Activated CD8-positive, alpha-beta T cell treated with anti-CD3 and anti-CD28 coated beads, Interleukin-2, amount 10 ng/mL, durations not matched to agents 7 days and 5 days (primary cell): ENCODE results near the gene TREX2. TPM values are rescaled to one million over a fixed set of nuclear protein-coding genes. Genes with fewer than 3 reads are reported as not detected.

ENCODE experiments used
- ATAC-seq: fragments of 150-1000 bp; cut with Tn5 transposase; one replicate; pipeline ENCODE4 v1.10.0; 2021; ENCODE audit warnings: moderate library complexity
- CTCF ChIA-PET: fragments of 350-600 bp; sonication (Branson Sonifier 250); formaldehyde crosslinking; loops from one replicate; lab custom pipeline; 2021; ENCODE audit warnings: antibody characterized with exemption; lab: Charles Lee
- POLR2A ChIA-PET: fragments of 350-600 bp; sonication (Branson Sonifier 250); formaldehyde crosslinking; loops from one replicate; lab custom pipeline; 2021; ENCODE audit warnings: antibody characterized with exemption; lab: Charles Lee
- DNase-seq: peaks from one replicate; pipeline ENCODE4 v3.0.0-alpha.2; 2020
- H3K27ac Mint-ChIP-seq: one replicate; pipeline ENCODE4 v1.8.0; 2021; ENCODE audit warnings: mild to moderate bottlenecking, mixed read lengths
- H3K27me3 Mint-ChIP-seq: one replicate; pipeline ENCODE4 v1.8.0; 2021; ENCODE audit warnings: low read depth, mixed read lengths
- H3K36me3 Mint-ChIP-seq: one replicate; pipeline ENCODE4 v1.8.0; 2021; ENCODE audit warnings: low read depth, mixed read lengths
- H3K4me1 Mint-ChIP-seq: one replicate; pipeline ENCODE4 v1.8.0; 2021; ENCODE audit warnings: low read depth, mixed read lengths
- H3K4me3 Mint-ChIP-seq: one replicate; pipeline ENCODE4 v1.8.0; 2021; ENCODE audit warnings: mild to moderate bottlenecking, mixed read lengths
- H3K9me3 Mint-ChIP-seq: one replicate; pipeline ENCODE4 v1.8.0; 2022; ENCODE audit warnings: mixed read lengths; ENCODE audit not compliant: insufficient read depth
- total RNA-seq, 2 experiments: library from RNA; stranded (reverse); gene quantifications; one replicate each; pipeline ENCODE4 v1.2.3, GENCODE V29; 2021

The TREX2 gene, protein sequence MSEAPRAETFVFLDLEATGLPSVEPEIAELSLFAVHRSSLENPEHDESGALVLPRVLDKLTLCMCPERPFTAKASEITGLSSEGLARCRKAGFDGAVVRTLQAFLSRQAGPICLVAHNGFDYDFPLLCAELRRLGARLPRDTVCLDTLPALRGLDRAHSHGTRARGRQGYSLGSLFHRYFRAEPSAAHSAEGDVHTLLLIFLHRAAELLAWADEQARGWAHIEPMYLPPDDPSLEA
- 1 to 10 TPM; 3.6 to 3.8 TPM for total RNA-seq

- CTCF ChIA-PET = no interaction called here
Measured at GRCh38 chrX:153445856-153446635, at the start of gene TREX2. Gene TREX2 (minus strand): TSS chrX:153446056. CDS start chrX:153445430, 626 bp downstream.

GRCh38 chrX:153495362-153495751 is 49.5 kb upstream of the TREX2 start:
- POLR2A ChIA-PET = no interaction called here
- no peaks in the 10 kb centered on the region for H3K4me1 Mint-ChIP-seq
- H3K4me3 Mint-ChIP-seq = no peak overlapping the region
- H3K27me3 Mint-ChIP-seq = peaks cover 3% of the 10 kb centered on the region
- DNase-seq = no peak
- H3K36me3 Mint-ChIP-seq = no peaks in the 10 kb centered on the region
- CTCF ChIA-PET = no interaction called here
- H3K27ac Mint-ChIP-seq = no peak overlapping the region
- no peak for ATAC-seq
- H3K9me3 Mint-ChIP-seq = no peaks in the 10 kb centered on the region

More at GRCh38 chrX:153445856-153446635, at the start of gene TREX2:
- ATAC-seq (no peak), DNase-seq (no peak)
- no peaks in the 10 kb centered on the region for H3K27me3 Mint-ChIP-seq
- H3K4me1 Mint-ChIP-seq = no peaks in the 10 kb centered on the region
- no peaks in the 10 kb centered on the region for H3K9me3 Mint-ChIP-seq
- POLR2A ChIA-PET = no interaction called here
- H3K36me3 Mint-ChIP-seq = peaks cover 1% of the 10 kb centered on the region
- no peak within 1 kb of the TSS for H3K27ac Mint-ChIP-seq
- no peak within 1 kb of the TSS for H3K4me3 Mint-ChIP-seq

GRCh38 chrX:153494541-153495361 is 48.9 kb upstream of the TREX2 start, which contains the start of gene BGN:
Gene BGN (plus strand): TSS chrX:153494980. CDS start chrX:153504632, 9,652 bp downstream.
- DNase-seq (no peak), ATAC-seq (no peak)
- Mint-ChIP-seq H3K4me3 (no peak within 1 kb of the TSS), H3K27me3 (peaks cover 3% of the 10 kb centered on the region), H3K4me1 (no peaks in the 10 kb centered on the region), H3K9me3 (no peaks in the 10 kb centered on the region), H3K27ac (no peak within 1 kb of the TSS), H3K36me3 (no peaks in the 10 kb centered on the region)
- ChIA-PET POLR2A (no interaction called here), CTCF (no interaction called here)

DNA sequence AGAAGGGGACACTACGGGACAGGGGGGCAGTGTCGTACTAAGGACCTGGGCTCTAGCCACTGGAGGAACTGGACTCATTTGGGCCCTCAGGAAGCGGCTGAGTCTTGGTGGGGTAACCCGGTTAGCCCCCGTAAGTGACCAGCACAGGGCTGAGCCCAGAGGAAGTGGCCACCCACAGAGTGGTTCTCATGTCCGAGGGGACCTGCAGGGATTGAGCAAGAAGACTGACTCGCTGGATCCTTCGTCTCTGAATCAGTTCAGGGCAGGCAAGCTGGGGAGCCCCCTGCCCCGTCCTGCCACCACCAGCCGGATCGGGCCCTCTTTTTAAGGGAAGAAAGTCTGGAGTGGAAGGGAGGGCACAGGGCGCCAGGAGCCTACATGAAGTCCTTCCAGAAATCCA is 48.2 kb upstream of the TREX2 start:
- POLR2A ChIA-PET = no interaction called here
- Mint-ChIP-seq H3K4me3 (no peak overlapping the region), H3K27me3 (peaks cover 3% of the 10 kb centered on the region), H3K9me3 (no peaks in the 10 kb centered on the region), H3K36me3 (no peaks in the 10 kb centered on the region), H3K27ac (no peak overlapping the region), H3K4me1 (no peaks in the 10 kb centered on the region)
- CTCF ChIA-PET = no interaction called here
- ATAC-seq (no peak), DNase-seq (no peak)

DNA sequence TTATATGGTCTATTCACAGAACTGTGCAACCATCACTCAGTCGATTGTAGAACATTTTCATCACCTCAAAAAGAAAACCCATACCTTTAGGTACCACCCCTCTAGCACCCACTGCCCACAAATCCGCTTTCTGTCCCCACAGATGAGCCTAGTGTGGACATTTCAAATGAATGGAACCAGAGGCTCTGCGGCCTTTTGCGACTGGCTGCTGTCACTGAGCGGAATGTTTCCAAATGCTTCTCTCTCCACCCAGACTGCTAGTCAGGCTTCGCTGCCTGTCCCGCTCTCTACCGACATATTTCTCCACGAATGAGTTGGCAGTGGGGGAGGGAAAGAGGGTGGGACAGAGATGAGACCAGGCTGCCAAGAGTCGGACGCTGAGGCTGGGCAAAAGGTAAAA is 47.2 kb upstream of the TREX2 start:
- H3K4me3 Mint-ChIP-seq = no peak overlapping the region
- peaks cover 3% of the 10 kb centered on the region for H3K27me3 Mint-ChIP-seq
- ATAC-seq = no peak
- no peak for DNase-seq
- H3K4me1 Mint-ChIP-seq = no peaks in the 10 kb centered on the region
- CTCF ChIA-PET = no interaction called here
- no peak overlapping the region for H3K27ac Mint-ChIP-seq
- no peaks in the 10 kb centered on the region for H3K9me3 Mint-ChIP-seq
- no peaks in the 10 kb centered on the region for H3K36me3 Mint-ChIP-seq
- POLR2A ChIA-PET = no interaction called here

DNA sequence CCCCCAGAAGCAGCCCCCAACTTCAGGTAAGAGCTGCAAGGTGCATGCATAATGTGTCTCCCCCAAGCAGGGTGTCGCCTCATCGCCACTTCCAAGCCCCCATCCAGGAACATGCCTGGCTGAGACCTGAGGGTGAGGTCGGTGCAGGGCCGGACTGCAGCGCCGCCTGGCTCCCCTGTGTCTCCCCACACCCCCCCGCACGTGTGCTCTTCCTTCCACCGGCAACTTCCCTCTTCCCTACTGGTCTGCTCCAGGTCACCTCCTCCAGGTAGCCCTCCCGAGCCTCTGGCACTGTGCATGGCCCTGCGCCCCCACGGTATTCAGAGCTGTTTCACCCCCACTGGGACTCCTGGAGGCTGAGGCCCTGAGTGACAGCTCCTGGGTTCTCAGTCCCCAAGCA is 46.7 kb upstream of the TREX2 start:
- Mint-ChIP-seq H3K27me3 (peaks cover 3% of the 10 kb centered on the region), H3K36me3 (no peaks in the 10 kb centered on the region), H3K27ac (no peak overlapping the region), H3K4me1 (no peaks in the 10 kb centered on the region), H3K4me3 (no peak overlapping the region), H3K9me3 (no peaks in the 10 kb centered on the region)
- POLR2A ChIA-PET = no interaction called here
- CTCF ChIA-PET = interaction anchor here (1.2 kb wide), 1 partner anchor 32 kb away, joined by 3 read pairs; no protein-coding TSS in a partner anchor
- ATAC-seq (no peak), DNase-seq (no peak)

- ChIA-PET CTCF (interaction anchor here (1.1 to 2.3 kb wide), 3 partner anchors 15 to 31 kb away, joined by 3 to 9 read pairs (median 3); partner anchors contain the start of gene HAUS7), POLR2A (no interaction called here)
- H3K27ac Mint-ChIP-seq = no peak overlapping the region
- H3K36me3 Mint-ChIP-seq = no peaks in the 10 kb centered on the region
- DNase-seq (no peak), ATAC-seq (no peak)
- no peaks in the 10 kb centered on the region for H3K4me1 Mint-ChIP-seq
- H3K27me3 Mint-ChIP-seq = peaks cover 3% of the 10 kb centered on the region
- no peaks in the 10 kb centered on the region for H3K9me3 Mint-ChIP-seq
- H3K4me3 Mint-ChIP-seq = no peak overlapping the region
Measured at GRCh38 chrX:153491918-153492317, 46.1 kb upstream of the TREX2 start.

DNA sequence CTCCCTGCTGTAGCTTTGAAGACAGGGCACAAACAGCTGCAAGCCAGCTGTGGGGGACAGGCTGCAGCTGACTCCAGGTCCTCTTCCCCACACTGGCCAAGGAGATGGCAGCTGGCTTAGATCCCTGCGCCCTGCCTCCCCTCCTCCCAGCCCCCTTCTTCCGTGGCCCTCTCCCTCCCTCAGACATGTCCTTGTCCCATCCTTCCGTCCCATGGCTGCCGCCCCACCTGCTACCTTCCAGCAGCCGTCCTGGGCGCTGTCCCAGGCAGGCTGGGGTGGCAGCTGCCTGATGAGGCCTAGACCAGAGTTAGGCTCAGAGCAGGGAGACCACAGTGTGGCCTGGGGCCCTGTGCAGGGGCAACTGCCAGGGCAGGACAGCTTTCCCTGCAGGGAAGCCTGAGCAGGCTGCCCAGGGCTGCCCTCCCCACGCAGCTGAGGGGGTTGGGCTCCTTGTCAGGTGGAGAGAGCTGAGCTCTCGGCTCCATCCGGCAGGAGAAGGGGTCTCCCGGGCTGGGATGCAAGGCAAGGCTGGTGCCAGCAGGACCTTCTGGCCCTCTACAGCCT is 45.6 kb upstream of the TREX2 start:
- peaks cover 3% of the 10 kb centered on the region for H3K27me3 Mint-ChIP-seq
- ATAC-seq (no peak), DNase-seq (no peak)
- no peaks in the 10 kb centered on the region for H3K36me3 Mint-ChIP-seq
- POLR2A ChIA-PET = no interaction called here
- H3K4me1 Mint-ChIP-seq = no peaks in the 10 kb centered on the region
- no peaks in the 10 kb centered on the region for H3K9me3 Mint-ChIP-seq
- H3K27ac Mint-ChIP-seq = no peak overlapping the region
- CTCF ChIA-PET = interaction anchor here (1.1 to 2.3 kb wide), 3 partner anchors 15 to 30 kb away, joined by 3 to 9 read pairs (median 3); partner anchors contain the start of gene HAUS7
- H3K4me3 Mint-ChIP-seq = no peak overlapping the region

DNA sequence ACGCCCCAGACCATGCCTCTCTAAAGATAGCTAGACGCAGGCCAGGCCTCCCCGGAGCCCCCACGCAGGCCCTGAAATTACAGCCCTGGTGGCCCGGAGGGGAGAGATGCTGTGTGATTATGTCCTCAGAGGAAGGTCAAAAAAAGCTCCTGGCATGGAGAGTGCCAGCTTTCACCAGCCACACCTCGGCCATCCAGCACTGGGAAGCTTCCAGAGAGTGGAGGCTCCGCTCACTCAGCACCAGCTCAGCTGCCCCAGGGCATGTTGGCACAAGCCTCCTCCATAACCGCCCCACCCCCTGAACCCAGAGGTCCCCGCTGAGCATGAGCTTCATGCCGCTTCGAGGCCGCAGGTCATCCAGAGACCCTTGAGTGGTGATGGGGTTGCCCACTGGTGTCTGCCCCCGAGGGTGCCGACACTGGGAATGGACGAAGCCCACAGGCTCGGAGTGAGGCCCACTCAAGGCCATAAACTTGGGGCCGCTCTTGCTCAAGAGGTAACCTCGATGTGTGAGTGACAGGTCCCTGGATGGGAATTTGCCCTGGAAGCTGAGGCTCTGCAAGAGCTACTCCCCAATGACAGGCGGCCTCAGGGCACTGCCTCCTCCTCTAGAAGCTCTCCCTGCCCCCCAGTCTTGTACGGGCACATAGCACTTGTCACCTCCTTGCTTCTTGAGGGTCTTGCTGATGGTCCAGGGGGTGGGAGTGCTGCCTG is 44.5 kb upstream of the TREX2 start:
- ATAC-seq (no peak), DNase-seq (no peak)
- ChIA-PET CTCF (interaction anchor here (0.9 to 2.3 kb wide), 2 partner anchors 17 to 20 kb away, joined by 4 to 9 read pairs; partner anchors contain the start of gene HAUS7), POLR2A (no interaction called here)
- no peaks in the 10 kb centered on the region for H3K9me3 Mint-ChIP-seq
- no peak overlapping the region for H3K4me3 Mint-ChIP-seq
- peaks cover 2% of the 10 kb centered on the region for H3K27me3 Mint-ChIP-seq
- H3K36me3 Mint-ChIP-seq = no peaks in the 10 kb centered on the region
- no peaks in the 10 kb centered on the region for H3K4me1 Mint-ChIP-seq
- H3K27ac Mint-ChIP-seq = no peak overlapping the region

DNA sequence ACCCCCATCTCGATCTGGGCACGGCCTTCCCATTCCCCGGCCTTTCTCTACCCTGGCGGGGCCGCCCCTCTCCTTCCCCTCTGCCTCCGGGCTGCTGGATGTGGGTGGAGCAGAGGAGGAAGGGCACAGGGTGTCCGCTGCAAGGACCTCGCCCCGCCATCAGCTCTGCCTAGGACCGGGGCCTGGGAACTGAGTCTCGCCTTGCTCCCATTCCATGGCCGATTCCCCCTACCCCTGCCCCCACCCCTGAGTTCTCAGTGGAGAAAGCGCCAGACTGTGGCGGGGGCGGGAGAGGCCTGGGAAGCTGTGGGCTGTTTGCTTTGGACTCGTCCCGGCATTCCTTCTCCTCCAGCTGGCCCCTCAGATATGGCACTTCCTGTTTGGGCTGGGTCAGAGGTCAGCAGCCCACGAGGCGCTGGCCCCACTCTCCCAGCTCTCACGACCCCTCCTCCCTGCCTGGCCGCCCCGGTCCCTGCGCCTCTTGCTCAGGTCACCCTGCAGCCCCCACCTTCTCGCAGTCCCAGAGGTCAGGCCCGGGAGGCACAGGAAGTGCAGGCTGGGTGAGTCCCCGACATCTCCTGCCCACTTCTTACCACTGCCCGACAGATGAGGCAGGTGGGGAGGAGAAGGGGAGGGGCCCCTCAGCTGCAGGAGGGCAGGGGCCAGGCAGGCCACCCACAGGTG is 42.5 kb upstream of the TREX2 start:
- ChIA-PET CTCF (no interaction called here), POLR2A (no interaction called here)
- Mint-ChIP-seq H3K4me3 (no peak overlapping the region), H3K27me3 (no peaks in the 10 kb centered on the region), H3K4me1 (no peaks in the 10 kb centered on the region), H3K27ac (no peak overlapping the region), H3K36me3 (no peaks in the 10 kb centered on the region), H3K9me3 (no peaks in the 10 kb centered on the region)
- DNase-seq = no peak
- no peak for ATAC-seq
